Activated CD8-positive, alpha-beta T cell treated with anti-CD3 and anti-CD28 coated beads for 36 hours (primary cell): Measurements from ENCODE around the gene SPEF1. TPM values are rescaled to one million over a fixed set of nuclear protein-coding genes. Genes with fewer than 3 reads are reported as not detected.

Experiments used
- ATAC-seq: fragments of 200-7000 bp; cut with Tn5 transposase; one replicate; pipeline ENCODE4 v1.10.0; 2021; ENCODE audit warnings: mild to moderate bottlenecking, moderate library complexity
- CTCF ChIA-PET: fragments of 350-600 bp; sonication (Branson Sonifier 250); formaldehyde crosslinking; loops from one replicate; lab custom pipeline; 2021; ENCODE audit warnings: antibody characterized with exemption; lab: Charles Lee
- POLR2A ChIA-PET: fragments of 350-600 bp; sonication (Branson Sonifier 250); formaldehyde crosslinking; loops from one replicate; lab custom pipeline; 2021; ENCODE audit warnings: antibody characterized with exemption; lab: Charles Lee
- DNase-seq: peaks from one replicate; pipeline ENCODE4 v3.0.0-alpha.2; 2020
- H3K27ac Mint-ChIP-seq: one replicate; pipeline ENCODE4 v1.8.0; 2021; ENCODE audit warnings: mild to moderate bottlenecking, mixed read lengths
- H3K27me3 Mint-ChIP-seq: one replicate; pipeline ENCODE4 v1.8.0; 2021; ENCODE audit warnings: mixed read lengths
- H3K36me3 Mint-ChIP-seq: one replicate; pipeline ENCODE4 v1.8.0; 2021; ENCODE audit warnings: low read depth, mixed read lengths
- H3K4me1 Mint-ChIP-seq: one replicate; pipeline ENCODE4 v1.8.0; 2021; ENCODE audit warnings: low read depth, mixed read lengths
- H3K4me3 Mint-ChIP-seq: one replicate; pipeline ENCODE4 v1.8.0; 2021; ENCODE audit warnings: mild to moderate bottlenecking, moderate library complexity, mixed read lengths
- H3K9me3 Mint-ChIP-seq: one replicate; pipeline ENCODE4 v1.8.0; 2021; ENCODE audit warnings: mixed read lengths
- CTCF ChIP-seq: fragments of 200-600 bp; IDR thresholded peaks from one replicate; pipeline ENCODE4 v1.8.0; 2022; ENCODE audit warnings: antibody characterized with exemption, mild to moderate bottlenecking
- intact Hi-C: fragments of 100-400 bp; cut with micrococcal nuclease; formaldehyde crosslinking; loops from one replicate; pipeline ENCODE4 v1.10.0; 2022
- total RNA-seq, 2 experiments: library from RNA; stranded (reverse); gene quantifications; one replicate each; pipeline ENCODE4 v1.2.3, GENCODE V29; 2021

SPEF1 gene
- total RNA-seq, 2 experiments from 2014 or later, result 0.23 TPM; not detected in 1

GRCh38 chr20:3753501-3754275, 27.6 kb downstream of the SPEF1 start:
- ATAC-seq (no peak), DNase-seq (no peak)
- H3K4me3 Mint-ChIP-seq, result no peak overlapping the region
- H3K27ac Mint-ChIP-seq, result no peak overlapping the region
- H3K27me3 Mint-ChIP-seq, result no peaks in the 10 kb centered on the region
- H3K4me1 Mint-ChIP-seq, result peaks cover 8% of the 10 kb centered on the region
- no peak for TF ChIP-seq CTCF
- ChIA-PET POLR2A (no interaction called here), CTCF (interaction anchor here (1.0 to 2.1 kb wide), 9 partner anchors 11 to 165 kb away, joined by 3 to 24 read pairs (median 4); partner anchors contain the start of gene ADISSP)
- peaks cover 16% of the 10 kb centered on the region for H3K36me3 Mint-ChIP-seq
- no peaks in the 10 kb centered on the region for H3K9me3 Mint-ChIP-seq
- intact Hi-C loops, result no loop called here

- intact Hi-C loops, result no loop called here
- H3K9me3 Mint-ChIP-seq, result no peaks in the 10 kb centered on the region
- H3K27me3 Mint-ChIP-seq, result no peaks in the 10 kb centered on the region
- no peak overlapping the region for H3K27ac Mint-ChIP-seq
- ATAC-seq (peak; percentile 72), DNase-seq (peak; percentile 83)
- peaks cover 13% of the 10 kb centered on the region for H3K36me3 Mint-ChIP-seq
- peaks cover 8% of the 10 kb centered on the region for H3K4me1 Mint-ChIP-seq
- CTCF ChIA-PET, result interaction anchor here (0.7 to 2.1 kb wide), 13 partner anchors 9 to 332 kb away, joined by 3 to 24 read pairs (median 3); partner anchors contain the start of gene ADISSP
- TF ChIP-seq CTCF, result peak; percentile 60
- no peak overlapping the region for H3K4me3 Mint-ChIP-seq
- POLR2A ChIA-PET, result interaction anchor here (1.4 kb wide), 1 partner anchor 14 kb away, joined by 4 read pairs; the partner anchor contains the start of gene ADISSP
These were observed 28.1 kb downstream of the SPEF1 start for GRCh38 chr20:3753098-3753497.

GRCh38 chr20:3752386-3752759, 28.9 kb downstream of the SPEF1 start:
- DNase-seq (no peak), ATAC-seq (no peak)
- H3K27me3 Mint-ChIP-seq, result no peaks in the 10 kb centered on the region
- peaks cover 7% of the 10 kb centered on the region for H3K36me3 Mint-ChIP-seq
- H3K9me3 Mint-ChIP-seq, result no peaks in the 10 kb centered on the region
- H3K4me3 Mint-ChIP-seq, result peak overlapping the region; percentile 29
- ChIA-PET CTCF (interaction anchor here (0.7 to 2.5 kb wide), 12 partner anchors 8 to 333 kb away, joined by 3 to 24 read pairs (median 4); partner anchors contain the start of gene ADISSP), POLR2A (interaction anchor here (1.4 to 1.7 kb wide), 2 partner anchors 15 to 44 kb away, joined by 3 to 4 read pairs; partner anchors contain the start of genes ADISSP and CDC25B)
- H3K4me1 Mint-ChIP-seq, result peaks cover 8% of the 10 kb centered on the region
- intact Hi-C loops, result no loop called here
- no peak overlapping the region for H3K27ac Mint-ChIP-seq
- TF ChIP-seq CTCF, result no peak

- peaks cover 8% of the 10 kb centered on the region for H3K4me1 Mint-ChIP-seq
- H3K9me3 Mint-ChIP-seq, result no peaks in the 10 kb centered on the region
- intact Hi-C loops, result no loop called here
- CTCF ChIA-PET, result interaction anchor here (1.1 to 2.5 kb wide), 10 partner anchors 10 to 333 kb away, joined by 3 to 24 read pairs (median 5); partner anchors contain the start of gene ADISSP
- TF ChIP-seq CTCF, result no peak
- DNase-seq (peak; percentile 55), ATAC-seq (peak; percentile 73)
- POLR2A ChIA-PET, result interaction anchor here (1.4 to 2.1 kb wide), 3 partner anchors 16 to 44 kb away, joined by 3 to 6 read pairs (median 4); partner anchors contain the start of genes ADISSP and CDC25B
- H3K27ac Mint-ChIP-seq, result no peak overlapping the region
- peaks cover 6% of the 10 kb centered on the region for H3K36me3 Mint-ChIP-seq
- H3K27me3 Mint-ChIP-seq, result no peaks in the 10 kb centered on the region
- peak overlapping the region; percentile 29 for H3K4me3 Mint-ChIP-seq
These were observed 29.4 kb downstream of the SPEF1 start for GRCh38 chr20:3751675-3752385.
